ENCODE results near the gene COL9A2. TPM values are rescaled to one million over a fixed set of nuclear protein-coding genes. Genes with fewer than 3 reads are reported as not detected.

The COL9A2 gene
- total and polyA plus RNA-seq, 2 donors (not counting 1 experiment from before 2014, with no cell fraction given) = 14.8 to 30.6 TPM

- intact Hi-C loops (cut with micrococcal nuclease) = no loop called here
- WGBS (ENCODE audit: insufficient coverage) = 100% methylated on average over 1 of the region's 6 CpGs
- H3K27ac ChIP-seq (ENCODE audit: low read length in 2 of 2) = no peak overlapping the region
- peaks cover 1% of the 10 kb centered on the region for H3K4me1 Mint-ChIP-seq
- no peak overlapping the region for H3K27ac Mint-ChIP-seq
- H3K4me1 ChIP-seq (ENCODE audit: control insufficient read depth in 2 of 2, insufficient read depth in 2 of 2, low read length in 2 of 2) = no peaks in the 10 kb centered on the region
- POLR2A ChIA-PET = no interaction called here
- H3K36me3 ChIP-seq (replicated peaks in 1 of 2; ENCODE audit: control extremely low read depth in 1 of 2, control insufficient read depth in 1 of 2, extremely low read depth in 1 of 2, insufficient read depth in 2 of 2, low read length in 1 of 2) = peaks cover 0 to 69% of the 10 kb centered on the region in 2 experiments
- H3K4me3 ChIP-seq (ENCODE audit: control extremely low read depth in 1 of 5, extremely low read depth in 1 of 5, insufficient read depth in 1 of 5, low read depth in 2 of 5, low read length in 4 of 5) = no peak overlapping the region
- H3K4me3 Mint-ChIP-seq = no peak overlapping the region
- H3K9me3 ChIP-seq (ENCODE audit: control extremely low read depth in 1 of 3, control insufficient read depth in 2 of 3, insufficient read depth in 1 of 3, low read length in 2 of 3) = no peaks in the 10 kb centered on the region
- no peaks in the 10 kb centered on the region for H3K27me3 ChIP-seq (replicated peaks in 1 of 4; ENCODE audit: control extremely low read depth in 1 of 4, control insufficient read depth in 3 of 4, insufficient read depth in 4 of 4, low read length in 3 of 4)
- H3K79me2 ChIP-seq (ENCODE audit: control insufficient read depth, insufficient read depth, low read length) = peaks cover 38% of the 10 kb centered on the region
- no peaks in the 10 kb centered on the region for H4K20me1 ChIP-seq (ENCODE audit: control insufficient read depth, insufficient read depth, low read length, poor library complexity, severe bottlenecking)
- DNase-seq (no peak), ATAC-seq (ENCODE audit: low read depth) (no peak)
- H3K9ac ChIP-seq (ENCODE audit: low read length) = no peak overlapping the region
- no peak overlapping the region for H2AFZ ChIP-seq (ENCODE audit: insufficient read depth, low read depth, low read length, poor library complexity, severe bottlenecking)
- H3K9me3 Mint-ChIP-seq (ENCODE audit: insufficient read depth) = no peaks in the 10 kb centered on the region
- no peak overlapping the region for H3K4me2 ChIP-seq (replicated peaks; ENCODE audit: low read depth, low read length, poor library complexity, severe bottlenecking)
- CTCF ChIA-PET = interaction anchor here (0.6 to 1.0 kb wide), 4 partner anchors 61 to 295 kb away, joined by 3 read pairs; no protein-coding TSS in a partner anchor
- TF ChIP-seq, protein P1, sequence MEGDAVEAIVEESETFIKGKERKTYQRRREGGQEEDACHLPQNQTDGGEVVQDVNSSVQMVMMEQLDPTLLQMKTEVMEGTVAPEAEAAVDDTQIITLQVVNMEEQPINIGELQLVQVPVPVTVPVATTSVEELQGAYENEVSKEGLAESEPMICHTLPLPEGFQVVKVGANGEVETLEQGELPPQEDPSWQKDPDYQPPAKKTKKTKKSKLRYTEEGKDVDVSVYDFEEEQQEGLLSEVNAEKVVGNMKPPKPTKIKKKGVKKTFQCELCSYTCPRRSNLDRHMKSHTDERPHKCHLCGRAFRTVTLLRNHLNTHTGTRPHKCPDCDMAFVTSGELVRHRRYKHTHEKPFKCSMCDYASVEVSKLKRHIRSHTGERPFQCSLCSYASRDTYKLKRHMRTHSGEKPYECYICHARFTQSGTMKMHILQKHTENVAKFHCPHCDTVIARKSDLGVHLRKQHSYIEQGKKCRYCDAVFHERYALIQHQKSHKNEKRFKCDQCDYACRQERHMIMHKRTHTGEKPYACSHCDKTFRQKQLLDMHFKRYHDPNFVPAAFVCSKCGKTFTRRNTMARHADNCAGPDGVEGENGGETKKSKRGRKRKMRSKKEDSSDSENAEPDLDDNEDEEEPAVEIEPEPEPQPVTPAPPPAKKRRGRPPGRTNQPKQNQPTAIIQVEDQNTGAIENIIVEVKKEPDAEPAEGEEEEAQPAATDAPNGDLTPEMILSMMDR (IDR thresholded peaks at IDR 0.05) = no peak
- TF ChIP-seq EZH2 (IDR thresholded peaks at IDR 0.05; ENCODE audit: borderline replicate concordance, insufficient read depth, low read depth, low read length, poor library complexity, severe bottlenecking) = no peak
- H3K27me3 Mint-ChIP-seq = no peaks in the 10 kb centered on the region
These were observed 50.1 kb downstream of the COL9A2 start for GRCh38 chr1:40266786-40267535.

GRCh38 chr1:40265919-40266318 lies 51.2 kb downstream of the COL9A2 start:
- H3K4me1 Mint-ChIP-seq = peaks cover 2% of the 10 kb centered on the region
- no peak for TF ChIP-seq EZH2 (IDR thresholded peaks at IDR 0.05; ENCODE audit: borderline replicate concordance, insufficient read depth, low read depth, low read length, poor library complexity, severe bottlenecking)
- TF ChIP-seq, protein P1 (IDR thresholded peaks at IDR 0.05) = no peak
- no peak overlapping the region for H3K4me3 Mint-ChIP-seq
- Histone ChIP-seq H3K9ac (ENCODE audit: low read length) (no peak overlapping the region), H3K9me3 (ENCODE audit: control extremely low read depth in 1 of 3, control insufficient read depth in 2 of 3, insufficient read depth in 1 of 3, low read length in 2 of 3) (no peaks in the 10 kb centered on the region), H4K20me1 (ENCODE audit: control insufficient read depth, insufficient read depth, low read length, poor library complexity, severe bottlenecking) (no peaks in the 10 kb centered on the region), H3K4me3 (ENCODE audit: control extremely low read depth in 1 of 5, extremely low read depth in 1 of 5, insufficient read depth in 1 of 5, low read depth in 2 of 5, low read length in 4 of 5) (no peak overlapping the region), H3K4me2 (replicated peaks; ENCODE audit: low read depth, low read length, poor library complexity, severe bottlenecking) (no peak overlapping the region), H2AFZ (ENCODE audit: insufficient read depth, low read depth, low read length, poor library complexity, severe bottlenecking) (no peak overlapping the region), H3K79me2 (ENCODE audit: control insufficient read depth, insufficient read depth, low read length) (peaks cover 46% of the 10 kb centered on the region), H3K4me1 (ENCODE audit: control insufficient read depth in 2 of 2, insufficient read depth in 2 of 2, low read length in 2 of 2) (no peaks in the 10 kb centered on the region), H3K36me3 (replicated peaks in 1 of 2; ENCODE audit: control extremely low read depth in 1 of 2, control insufficient read depth in 1 of 2, extremely low read depth in 1 of 2, insufficient read depth in 2 of 2, low read length in 1 of 2) (peaks cover 2 to 67% of the 10 kb centered on the region in 2 experiments), H3K27me3 (replicated peaks in 1 of 4; ENCODE audit: control extremely low read depth in 1 of 4, control insufficient read depth in 3 of 4, insufficient read depth in 4 of 4, low read length in 3 of 4) (no peaks in the 10 kb centered on the region), H3K27ac (ENCODE audit: low read length in 2 of 2) (no peak overlapping the region)
- ATAC-seq (ENCODE audit: low read depth) (no peak), DNase-seq (no peak)
- POLR2A ChIA-PET = no interaction called here
- intact Hi-C loops (cut with micrococcal nuclease) = no loop called here
- H3K27ac Mint-ChIP-seq = no peak overlapping the region
- CTCF ChIA-PET = interaction anchor here (0.9 to 1.4 kb wide), 2 partner anchors 68 to 73 kb away, joined by 3 to 5 read pairs; no protein-coding TSS in a partner anchor
- no peaks in the 10 kb centered on the region for H3K9me3 Mint-ChIP-seq (ENCODE audit: insufficient read depth)
- H3K27me3 Mint-ChIP-seq = no peaks in the 10 kb centered on the region
